ENCODE data around the gene MFSD12.

The MFSD12 gene

GRCh38 chr19:3591876-3592613, 34.7 kb upstream of the MFSD12 start:
- no peak for TF ChIP-seq CTCF (conservative IDR thresholded peaks at IDR 0.05; ENCODE audit: low read length)
- no peak for DNase-seq (ENCODE audit: low read depth)

DNA sequence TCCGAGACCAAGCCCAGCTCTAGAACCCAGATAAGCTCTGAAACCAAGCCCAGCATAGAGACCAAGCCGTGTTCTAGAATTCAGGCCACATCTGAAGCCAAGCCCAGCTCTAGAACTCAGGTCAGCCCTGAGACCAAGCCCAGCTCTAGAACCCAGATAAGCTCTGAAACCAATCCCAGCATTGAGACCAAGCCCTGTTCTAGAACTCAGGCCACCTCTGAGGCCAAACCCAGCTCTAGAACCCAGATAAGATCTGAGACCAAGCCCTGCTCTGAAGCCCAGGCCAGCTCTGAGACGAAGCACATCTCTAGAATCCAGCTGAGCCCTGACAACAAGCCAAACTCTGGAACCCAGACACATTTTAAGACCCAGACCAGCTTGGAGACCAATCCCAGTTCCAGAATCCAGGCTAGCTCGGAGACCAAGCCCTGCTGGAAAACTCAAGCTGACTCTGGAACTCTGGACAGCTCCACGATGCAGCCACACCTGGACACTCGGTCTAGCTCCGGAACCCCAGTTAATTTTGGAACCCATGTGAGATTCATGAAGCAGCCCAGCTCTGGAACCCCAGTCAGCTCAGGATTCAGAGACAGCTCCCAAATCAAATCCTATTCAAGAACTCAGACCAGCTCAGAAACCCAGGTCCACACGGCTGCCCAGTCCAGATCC, 33.7 kb upstream of the MFSD12 start:
- TF ChIP-seq CTCF (conservative IDR thresholded peaks at IDR 0.05; ENCODE audit: low read length), result no peak
- no peak for DNase-seq (ENCODE audit: low read depth)
- no peak overlapping the region for H3K4me3 ChIP-seq (ENCODE audit: low read length)

More at GRCh38 chr19:3591876-3592613, 34.7 kb upstream of the MFSD12 start:
- no peak overlapping the region for H3K4me3 ChIP-seq (ENCODE audit: low read length)

DNA sequence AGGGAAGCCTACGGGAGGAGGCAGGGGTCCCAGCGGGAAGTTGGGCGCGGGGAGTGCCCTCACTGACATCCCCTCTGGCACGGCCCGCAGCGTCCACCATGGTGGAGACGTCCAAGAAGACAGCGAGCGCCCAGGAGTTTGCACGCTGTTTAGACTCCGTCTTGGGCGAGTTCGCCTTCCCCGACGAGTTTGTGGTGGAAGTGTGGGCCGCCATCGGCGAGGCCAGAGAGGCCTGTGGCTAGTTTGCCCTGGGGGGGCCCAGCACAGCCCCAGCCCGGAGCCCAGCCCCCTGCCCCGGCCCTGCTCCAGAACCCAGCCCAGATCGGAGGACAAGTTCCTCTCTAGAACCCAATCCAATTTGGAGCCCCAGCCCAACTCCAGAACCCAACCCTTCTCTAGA, 32.6 kb upstream of the MFSD12 start:
- no peak for TF ChIP-seq CTCF (conservative IDR thresholded peaks at IDR 0.05; ENCODE audit: low read length)
- H3K4me3 ChIP-seq (ENCODE audit: low read length), result no peak overlapping the region
- no peak for DNase-seq (ENCODE audit: low read depth)

- H3K4me3 ChIP-seq (ENCODE audit: low read length), result no peak overlapping the region
- DNase-seq (ENCODE audit: low read depth), result no peak
- no peak for TF ChIP-seq CTCF (conservative IDR thresholded peaks at IDR 0.05; ENCODE audit: low read length)
Measured at GRCh38 chr19:3589439-3589838, 32.1 kb upstream of the MFSD12 start.

DNA sequence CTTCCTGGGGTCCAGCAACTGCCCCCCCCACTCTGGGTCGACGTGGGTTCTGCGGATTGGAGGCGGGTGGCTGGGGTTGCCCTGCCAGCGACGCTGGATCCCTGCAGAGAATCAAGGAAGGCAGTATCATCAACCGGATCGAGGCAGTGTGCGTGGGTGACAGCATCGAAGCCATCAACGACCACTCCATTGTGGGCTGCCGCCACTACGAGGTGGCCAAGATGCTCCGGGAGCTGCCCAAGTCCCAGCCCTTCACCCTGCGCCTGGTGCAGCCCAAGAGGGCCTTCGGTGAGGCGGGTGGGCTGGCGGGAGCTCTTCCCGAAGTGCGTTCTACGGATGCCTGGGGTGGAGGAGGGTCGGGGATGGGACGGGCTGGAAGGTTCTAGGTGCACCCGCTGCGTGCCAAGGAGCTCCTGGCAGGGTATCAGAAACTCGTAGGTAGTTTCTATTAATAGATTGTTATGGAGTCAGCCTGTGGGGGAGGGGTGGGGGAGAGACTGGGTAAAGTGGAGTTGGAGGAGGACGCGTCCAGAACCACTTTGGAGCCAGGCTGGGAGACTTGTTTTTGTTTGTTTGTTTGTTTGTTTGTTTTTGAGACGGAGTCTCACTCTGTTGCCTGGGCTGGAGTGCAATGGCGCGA, 29.4 kb upstream of the MFSD12 start:
- no peak for DNase-seq (ENCODE audit: low read depth)
- no peak for TF ChIP-seq CTCF (conservative IDR thresholded peaks at IDR 0.05; ENCODE audit: low read length)
- no peak overlapping the region for H3K4me3 ChIP-seq (ENCODE audit: low read length)

DNA sequence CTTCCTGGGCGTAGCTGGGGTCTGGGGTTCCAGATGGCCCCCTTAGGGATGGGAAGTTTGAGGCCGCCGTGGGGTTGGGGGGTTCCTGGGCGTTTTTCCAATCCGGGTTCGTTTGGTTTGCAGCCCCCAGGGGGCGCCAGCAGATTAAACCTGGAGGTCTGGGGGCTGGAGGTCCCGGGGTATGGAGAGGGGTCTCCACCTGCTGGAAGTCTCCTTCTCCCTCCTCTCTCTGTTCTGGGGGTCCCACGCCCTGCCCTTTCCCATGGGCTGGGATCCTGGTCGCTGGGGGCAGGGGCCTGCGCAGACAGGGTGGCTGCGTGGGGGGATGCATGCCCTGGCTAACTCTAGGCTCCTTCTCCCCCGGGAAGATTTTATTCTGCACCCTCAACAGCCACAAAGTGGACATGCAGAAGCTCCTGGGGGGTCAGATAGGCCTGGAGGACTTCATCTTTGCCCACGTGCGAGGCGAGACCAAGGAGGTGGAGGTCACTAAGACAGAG, 28.8 kb upstream of the MFSD12 start:
- H3K4me3 ChIP-seq (ENCODE audit: low read length), result no peak overlapping the region
- DNase-seq (ENCODE audit: low read depth), result no peak
- TF ChIP-seq CTCF (conservative IDR thresholded peaks at IDR 0.05; ENCODE audit: low read length), result peak; percentile 38

All from AG10803 (cell line).